HepG2 (cell line): ENCODE measurements around the gene RAB3D. TPM values are rescaled to one million over a fixed set of nuclear protein-coding genes. Genes with fewer than 3 reads are reported as not detected.
A peak's percentile ranks its signal among the peaks of the same experiment; 100 is the strongest.

Experiments
- GPN1 ChIP-seq: sonication (generic); formaldehyde crosslinking; IDR thresholded peaks from 2 replicates; pipeline ENCODE4 v1.5.1; 2020; ENCODE audit warnings: missing genetic modification reagents, borderline replicate concordance
- MAZ ChIP-seq, 2 experiments: sonication (generic) in 1 of 2; formaldehyde crosslinking in 1 of 2; IDR thresholded peaks; 2 replicates each; pipeline versions ENCODE4 v1.5.0 to v1.6.1; 2012 to 2020; ENCODE audit warnings: low read depth in 2 of 2, mild to moderate bottlenecking in 2 of 2, borderline replicate concordance in 1 of 2, improper control_type of control experiment in 1 of 2, low read length in 1 of 2, missing genetic modification reagents in 1 of 2, moderate library complexity in 1 of 2
- MED13 ChIP-seq: sonication (generic); formaldehyde crosslinking; IDR thresholded peaks from 2 replicates; pipeline ENCODE4 v1.5.0; 2020; ENCODE audit warnings: missing genetic modification reagents
- NFIC ChIP-seq: IDR thresholded peaks from 2 replicates; pipeline ENCODE4 v1.6.1; 2012; ENCODE audit warnings: mild to moderate bottlenecking, low read length, inconsistent platforms
- POLR2G ChIP-seq: fragments of 200-400 bp; formaldehyde crosslinking; IDR thresholded peaks from 2 replicates; pipeline ENCODE4 v1.6.1; 2018; ENCODE audit warnings: mild to moderate bottlenecking, low read depth, low read length, moderate library complexity
- ZNF296 ChIP-seq: sonication (generic); formaldehyde crosslinking; conservative IDR thresholded peaks from 2 replicates; pipeline ENCODE4 v1.5.0; 2020; ENCODE audit warnings: mild to moderate bottlenecking, missing genetic modification reagents
- polyA plus RNA-seq, 8 experiments: library from polyadenylated mRNA; depleted of rRNA in 3 of 8; stranded (reverse) in 7 of 8; unstranded in 1 of 8; fragments of >200 nt; fragmentation: Illumina TruSeq in 4 of 8; extraction: Trizol in 4 of 8; gene quantifications; 2 replicates each; pipeline versions ENCODE4 v1.2.1 to v1.2.3, GENCODE V29; 2011 to 2016; ENCODE audit warnings: low read depth in 4 of 8, missing spikeins in 1 of 8, mixed read lengths in 1 of 8; ENCODE audit not compliant: insufficient read depth in 1 of 8
- total RNA-seq, 5 experiments: library from RNA; depleted of rRNA; stranded (reverse); fragments of >200 nt; fragmentation: Illumina TruSeq; extraction: Trizol; gene quantifications; 2 replicates each; pipeline ENCODE4 v1.2.3, GENCODE V29; 2016; ENCODE audit warnings: low read depth in 1 of 5
- TF ChIP-seq, protein P1 (sequence below): sonication (generic); formaldehyde crosslinking; IDR thresholded peaks from 2 replicates; pipeline ENCODE4 v1.4.0; 2020; ENCODE audit warnings: missing genetic modification reagents
- TF ChIP-seq, protein P2 (sequence below): sonication (generic); formaldehyde crosslinking; IDR thresholded peaks from 2 replicates; pipeline ENCODE4 v1.4.0; 2020; ENCODE audit warnings: mild to moderate bottlenecking, missing genetic modification reagents
- TF ChIP-seq, protein P3 (sequence below): sonication (generic); formaldehyde crosslinking; IDR thresholded peaks from 2 replicates; pipeline ENCODE4 v1.5.0; 2020; ENCODE audit warnings: mild to moderate bottlenecking, missing genetic modification reagents
- TF ChIP-seq, protein P4 (sequence below): sonication (generic); formaldehyde crosslinking; IDR thresholded peaks from 2 replicates; pipeline ENCODE4 v1.5.1; 2020; ENCODE audit warnings: mild to moderate bottlenecking, moderate library complexity, missing genetic modification reagents

Gene RAB3D
- total and polyA plus RNA-seq, 2 of the 13 experiments (the other 11 are each of a cell fraction or from before 2014, with no cell fraction given): 2.0 to 16.1 TPM

DNA sequence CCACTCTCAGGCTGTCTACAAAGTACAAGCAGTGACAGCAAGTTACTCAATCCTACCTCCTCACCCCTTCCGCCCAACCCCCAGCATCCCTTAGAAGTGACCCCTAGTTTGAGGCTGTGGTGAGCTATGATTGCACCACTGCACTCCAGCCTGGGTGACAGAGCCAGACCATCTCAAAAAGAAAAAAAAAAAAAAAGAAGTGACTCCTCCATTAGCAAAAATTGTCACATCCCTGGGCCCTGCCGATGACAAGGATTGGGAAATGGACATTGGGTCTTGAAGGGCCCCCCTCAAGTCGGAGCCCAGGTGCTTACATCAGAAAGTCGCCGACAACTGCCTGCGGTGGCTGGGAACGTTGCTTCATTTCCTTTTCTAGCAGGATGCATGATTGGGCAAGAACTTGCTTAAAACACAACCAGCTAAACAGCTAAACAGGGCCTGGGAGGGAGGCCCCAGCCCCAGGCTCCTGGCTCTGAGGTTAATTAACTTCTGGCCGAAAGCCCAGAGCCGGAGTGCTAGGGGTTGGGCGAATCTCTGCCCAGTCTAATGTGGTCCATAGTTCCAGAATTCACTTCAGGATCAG is 15.3 kb downstream of the RAB3D start (continued):
- TF ChIP-seq, protein P1, sequence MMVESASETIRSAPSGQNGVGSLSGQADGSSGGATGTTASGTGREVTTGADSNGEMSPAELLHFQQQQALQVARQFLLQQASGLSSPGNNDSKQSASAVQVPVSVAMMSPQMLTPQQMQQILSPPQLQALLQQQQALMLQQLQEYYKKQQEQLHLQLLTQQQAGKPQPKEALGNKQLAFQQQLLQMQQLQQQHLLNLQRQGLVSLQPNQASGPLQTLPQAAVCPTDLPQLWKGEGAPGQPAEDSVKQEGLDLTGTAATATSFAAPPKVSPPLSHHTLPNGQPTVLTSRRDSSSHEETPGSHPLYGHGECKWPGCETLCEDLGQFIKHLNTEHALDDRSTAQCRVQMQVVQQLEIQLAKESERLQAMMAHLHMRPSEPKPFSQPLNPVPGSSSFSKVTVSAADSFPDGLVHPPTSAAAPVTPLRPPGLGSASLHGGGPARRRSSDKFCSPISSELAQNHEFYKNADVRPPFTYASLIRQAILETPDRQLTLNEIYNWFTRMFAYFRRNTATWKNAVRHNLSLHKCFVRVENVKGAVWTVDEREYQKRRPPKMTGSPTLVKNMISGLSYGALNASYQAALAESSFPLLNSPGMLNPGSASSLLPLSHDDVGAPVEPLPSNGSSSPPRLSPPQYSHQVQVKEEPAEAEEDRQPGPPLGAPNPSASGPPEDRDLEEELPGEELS (CRISPR knock-in tag): peak; percentile 90
- TF ChIP-seq, protein P2, sequence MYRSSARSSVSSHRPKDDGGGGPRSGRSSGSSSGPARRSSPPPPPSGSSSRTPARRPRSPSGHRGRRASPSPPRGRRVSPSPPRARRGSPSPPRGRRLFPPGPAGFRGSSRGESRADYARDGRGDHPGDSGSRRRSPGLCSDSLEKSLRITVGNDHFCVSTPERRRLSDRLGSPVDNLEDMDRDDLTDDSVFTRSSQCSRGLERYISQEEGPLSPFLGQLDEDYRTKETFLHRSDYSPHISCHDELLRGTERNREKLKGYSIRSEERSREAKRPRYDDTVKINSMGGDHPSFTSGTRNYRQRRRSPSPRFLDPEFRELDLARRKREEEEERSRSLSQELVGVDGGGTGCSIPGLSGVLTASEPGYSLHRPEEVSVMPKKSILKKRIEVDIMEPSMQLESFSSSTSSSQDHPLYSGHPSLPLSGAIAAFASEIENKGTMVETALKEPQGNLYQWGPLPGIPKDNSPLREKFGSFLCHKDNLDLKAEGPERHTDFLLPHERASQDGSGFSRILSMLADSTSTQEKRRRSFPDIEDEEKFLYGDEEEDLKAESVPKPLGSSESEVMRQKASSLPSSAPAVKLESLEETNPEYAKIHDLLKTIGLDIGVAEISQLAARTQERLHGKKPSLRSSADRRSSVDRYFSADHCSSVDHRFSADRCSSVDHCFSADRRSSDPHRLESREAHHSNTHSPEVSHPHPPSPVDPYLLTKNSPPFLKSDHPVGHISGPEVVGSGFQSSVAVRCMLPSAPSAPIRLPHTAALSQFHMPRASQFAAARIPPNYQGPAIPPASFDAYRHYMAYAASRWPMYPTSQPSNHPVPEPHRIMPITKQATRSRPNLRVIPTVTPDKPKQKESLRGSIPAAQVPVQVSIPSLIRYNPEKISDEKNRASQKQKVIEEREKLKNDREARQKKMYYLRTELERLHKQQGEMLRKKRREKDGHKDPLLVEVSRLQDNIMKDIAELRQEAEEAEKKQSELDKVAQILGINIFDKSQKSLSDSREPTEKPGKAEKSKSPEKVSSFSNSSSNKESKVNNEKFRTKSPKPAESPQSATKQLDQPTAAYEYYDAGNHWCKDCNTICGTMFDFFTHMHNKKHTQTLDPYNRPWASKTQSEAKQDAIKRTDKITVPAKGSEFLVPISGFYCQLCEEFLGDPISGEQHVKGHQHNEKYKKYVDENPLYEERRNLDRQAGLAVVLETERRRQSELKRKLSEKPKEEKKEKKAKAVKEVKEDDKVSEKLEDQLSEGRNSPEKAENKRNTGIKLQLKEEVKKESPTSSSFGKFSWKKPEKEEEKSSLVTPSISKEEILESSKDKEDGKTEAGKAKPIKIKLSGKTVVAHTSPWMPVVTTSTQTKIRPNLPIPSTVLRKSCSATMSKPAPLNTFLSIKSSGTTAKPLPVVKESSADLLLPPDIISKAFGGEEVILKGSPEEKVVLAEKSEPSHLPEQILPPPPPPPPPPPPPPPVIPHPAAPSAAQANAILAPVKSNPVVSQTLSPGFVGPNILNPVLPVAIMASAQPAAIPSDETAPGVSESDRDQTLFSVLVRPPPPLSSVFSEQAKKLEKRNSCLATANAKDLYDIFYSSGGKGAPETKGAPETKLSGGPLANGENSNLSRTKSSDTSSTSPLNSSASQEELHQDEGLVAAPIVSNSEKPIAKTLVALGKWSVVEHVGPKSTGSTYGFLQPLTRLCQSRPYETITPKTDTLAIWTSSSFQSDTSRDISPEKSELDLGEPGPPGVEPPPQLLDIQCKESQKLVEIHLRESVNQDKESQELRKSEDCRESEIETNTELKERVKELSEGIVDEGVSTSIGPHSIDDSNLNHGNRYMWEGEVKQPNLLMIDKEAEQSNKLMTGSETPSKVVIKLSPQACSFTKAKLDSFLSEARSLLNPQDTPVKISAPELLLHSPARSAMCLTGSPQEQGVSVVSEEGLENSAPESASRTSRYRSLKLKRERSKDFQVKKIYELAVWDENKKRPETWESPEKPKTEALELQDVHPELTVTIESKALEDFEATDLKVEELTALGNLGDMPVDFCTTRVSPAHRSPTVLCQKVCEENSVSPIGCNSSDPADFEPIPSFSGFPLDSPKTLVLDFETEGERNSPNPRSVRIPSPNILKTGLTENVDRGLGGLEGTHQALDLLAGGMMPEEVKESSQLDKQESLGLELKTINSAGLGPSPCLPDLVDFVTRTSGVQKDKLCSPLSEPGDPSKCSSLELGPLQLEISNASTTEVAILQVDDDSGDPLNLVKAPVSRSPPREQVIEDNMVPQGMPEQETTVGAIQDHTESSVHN (CRISPR knock-in tag): no peak
- TF ChIP-seq, protein P3, sequence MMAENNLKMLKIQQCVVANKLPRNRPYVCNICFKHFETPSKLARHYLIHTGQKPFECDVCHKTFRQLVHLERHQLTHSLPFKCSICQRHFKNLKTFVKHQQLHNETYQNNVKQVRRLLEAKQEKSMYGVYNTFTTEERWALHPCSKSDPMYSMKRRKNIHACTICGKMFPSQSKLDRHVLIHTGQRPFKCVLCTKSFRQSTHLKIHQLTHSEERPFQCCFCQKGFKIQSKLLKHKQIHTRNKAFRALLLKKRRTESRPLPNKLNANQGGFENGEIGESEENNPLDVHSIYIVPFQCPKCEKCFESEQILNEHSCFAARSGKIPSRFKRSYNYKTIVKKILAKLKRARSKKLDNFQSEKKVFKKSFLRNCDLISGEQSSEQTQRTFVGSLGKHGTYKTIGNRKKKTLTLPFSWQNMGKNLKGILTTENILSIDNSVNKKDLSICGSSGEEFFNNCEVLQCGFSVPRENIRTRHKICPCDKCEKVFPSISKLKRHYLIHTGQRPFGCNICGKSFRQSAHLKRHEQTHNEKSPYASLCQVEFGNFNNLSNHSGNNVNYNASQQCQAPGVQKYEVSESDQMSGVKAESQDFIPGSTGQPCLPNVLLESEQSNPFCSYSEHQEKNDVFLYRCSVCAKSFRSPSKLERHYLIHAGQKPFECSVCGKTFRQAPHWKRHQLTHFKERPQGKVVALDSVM (CRISPR knock-in tag): peak; percentile 40; the same call in 1 of the 2 replicates
- no peak for TF ChIP-seq NFIC
- TF ChIP-seq, protein P4, sequence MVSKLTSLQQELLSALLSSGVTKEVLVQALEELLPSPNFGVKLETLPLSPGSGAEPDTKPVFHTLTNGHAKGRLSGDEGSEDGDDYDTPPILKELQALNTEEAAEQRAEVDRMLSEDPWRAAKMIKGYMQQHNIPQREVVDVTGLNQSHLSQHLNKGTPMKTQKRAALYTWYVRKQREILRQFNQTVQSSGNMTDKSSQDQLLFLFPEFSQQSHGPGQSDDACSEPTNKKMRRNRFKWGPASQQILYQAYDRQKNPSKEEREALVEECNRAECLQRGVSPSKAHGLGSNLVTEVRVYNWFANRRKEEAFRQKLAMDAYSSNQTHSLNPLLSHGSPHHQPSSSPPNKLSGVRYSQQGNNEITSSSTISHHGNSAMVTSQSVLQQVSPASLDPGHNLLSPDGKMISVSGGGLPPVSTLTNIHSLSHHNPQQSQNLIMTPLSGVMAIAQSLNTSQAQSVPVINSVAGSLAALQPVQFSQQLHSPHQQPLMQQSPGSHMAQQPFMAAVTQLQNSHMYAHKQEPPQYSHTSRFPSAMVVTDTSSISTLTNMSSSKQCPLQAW: no peak; the same call in 1 of the 2 replicates
- no peak for TF ChIP-seq ZNF296 (CRISPR knock-in tag)
- no peak for TF ChIP-seq MAZ (IDR thresholded peaks at IDR 0.05; ENCODE audit: borderline replicate concordance, low read depth, low read length)
- no peak; the same call in 1 of the 2 replicates for TF ChIP-seq MAZ (CRISPR knock-in tag; IDR thresholded peaks at IDR 0.05; ENCODE audit: low read depth)
- no peak for TF ChIP-seq POLR2G
- TF ChIP-seq MED13: no peak
- TF ChIP-seq GPN1 (CRISPR knock-in tag): no peak
